DMS53 treated with DMSO at 0.1 percent for 48 hours (cell line): ENCODE results near the gene NR2F2.

Source experiments
- DNase-seq: peaks from one replicate; lab custom pipeline; 2025; ENCODE audit not compliant: unreplicated experiment; lab: John Stamatoyannopoulos, UW

NR2F2 gene

DNA sequence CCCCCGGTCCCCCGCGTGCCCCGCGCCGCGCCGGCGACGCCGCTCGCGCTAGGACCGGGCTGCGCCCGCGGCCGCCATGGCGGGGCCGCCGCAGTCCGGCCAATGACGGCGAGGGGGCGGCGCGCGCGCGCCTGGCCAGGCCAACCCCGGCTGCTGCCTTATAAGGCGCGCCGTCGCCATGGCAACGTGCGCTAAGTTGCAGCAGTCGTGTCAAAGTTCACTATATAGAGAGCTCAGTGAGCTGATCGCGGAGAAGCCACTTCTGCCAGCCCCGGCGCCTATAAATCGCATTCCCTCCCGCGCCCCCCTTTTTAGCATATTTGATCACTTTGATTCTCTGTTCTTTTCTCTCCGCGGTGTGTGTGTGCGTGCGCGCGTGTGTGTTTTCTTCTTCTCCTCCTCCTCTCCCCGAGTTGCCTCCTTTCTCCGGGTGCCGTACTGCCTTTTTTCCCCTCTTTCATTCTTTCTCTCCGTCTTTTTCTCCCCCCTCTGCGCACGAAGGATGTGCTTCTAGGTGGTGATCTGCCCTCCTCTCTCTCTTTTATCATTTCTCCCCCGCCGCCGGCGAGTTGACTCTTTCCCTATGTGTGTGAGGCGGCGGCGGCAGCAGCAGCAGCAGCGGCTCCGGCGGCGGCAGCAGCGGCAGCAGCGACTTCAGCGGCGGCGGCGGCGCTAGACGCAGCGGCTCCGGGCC lies at the start of gene NR2F2:
TSS of gene NR2F2 (plus strand) at position 251 of the 694 bp plus-strand sequence. CDS start 1,406 bp downstream, outside the sequence.
- DNase-seq: no peak

- DNase-seq: no peak
Measured at GRCh38 chr15:96285305-96285704, 45.2 kb upstream of the NR2F2 start.

DNA sequence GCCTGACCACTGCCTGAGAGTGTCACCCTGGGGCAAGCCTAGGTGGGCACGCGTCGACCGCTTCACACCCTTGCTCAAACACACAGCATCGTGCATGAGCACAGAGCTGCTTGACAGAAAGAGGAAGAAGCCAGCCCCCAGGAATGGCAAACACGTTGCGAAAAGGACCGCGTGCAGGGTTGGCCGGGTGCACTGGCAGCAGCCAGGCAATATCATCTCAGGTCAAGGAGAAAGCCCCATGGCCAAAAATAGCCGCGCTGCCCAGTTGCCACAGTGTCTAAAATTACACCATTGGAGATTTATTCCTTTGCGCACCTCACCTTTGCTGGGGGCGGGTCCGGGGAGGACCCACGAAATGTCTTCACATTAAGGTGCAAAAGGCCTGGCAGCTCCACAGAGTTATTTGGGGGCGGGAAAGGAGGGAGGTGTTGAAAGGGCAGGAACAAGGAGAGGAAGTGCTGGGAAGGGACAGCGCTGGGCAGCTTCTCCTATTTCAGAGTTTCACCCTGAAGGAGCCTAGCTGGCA lies 44.7 kb upstream of the NR2F2 start:
- no peak for DNase-seq

DNA sequence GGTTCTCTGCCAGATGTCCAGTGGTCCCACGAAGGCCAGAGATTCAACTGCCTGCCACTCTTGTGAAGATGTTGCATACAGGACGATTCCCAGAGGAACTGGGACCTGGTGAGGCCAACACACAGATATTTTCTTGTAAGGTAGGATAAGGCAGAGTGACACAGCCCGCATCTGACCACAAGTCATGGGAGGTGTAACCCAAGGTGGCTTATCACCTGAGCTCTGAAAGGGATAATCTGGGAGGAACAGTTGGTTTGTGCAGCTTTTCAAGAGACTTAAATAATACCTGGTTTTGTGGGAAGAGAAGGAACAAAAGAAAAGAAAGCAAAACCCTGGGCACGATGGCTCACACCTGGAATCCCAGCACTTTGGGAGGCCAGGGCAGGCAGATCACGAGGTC lies 39.8 kb upstream of the NR2F2 start:
- no peak for DNase-seq

DNA sequence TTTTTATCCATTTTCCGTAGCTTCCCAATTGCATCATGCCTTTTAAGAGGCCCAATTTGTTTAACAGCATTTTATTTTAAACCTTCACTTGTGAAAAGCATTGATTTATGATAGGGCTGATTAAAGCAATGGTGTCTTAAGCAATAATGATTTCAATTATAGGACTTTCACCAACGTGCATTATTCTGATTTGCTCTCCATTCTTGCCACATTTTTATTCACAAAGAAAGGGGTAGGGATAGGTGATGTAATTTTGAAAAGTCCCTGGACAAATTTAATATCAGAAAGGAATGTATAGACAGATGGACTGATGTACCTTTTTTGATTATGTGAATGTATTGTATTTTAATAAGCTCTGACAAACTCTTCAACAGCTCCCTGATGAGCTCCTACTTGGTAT lies 37.9 kb upstream of the NR2F2 start:
- no peak for DNase-seq

- no peak for DNase-seq
Measured at GRCh38 chr15:96293441-96293840, 37.1 kb upstream of the NR2F2 start.

DNA sequence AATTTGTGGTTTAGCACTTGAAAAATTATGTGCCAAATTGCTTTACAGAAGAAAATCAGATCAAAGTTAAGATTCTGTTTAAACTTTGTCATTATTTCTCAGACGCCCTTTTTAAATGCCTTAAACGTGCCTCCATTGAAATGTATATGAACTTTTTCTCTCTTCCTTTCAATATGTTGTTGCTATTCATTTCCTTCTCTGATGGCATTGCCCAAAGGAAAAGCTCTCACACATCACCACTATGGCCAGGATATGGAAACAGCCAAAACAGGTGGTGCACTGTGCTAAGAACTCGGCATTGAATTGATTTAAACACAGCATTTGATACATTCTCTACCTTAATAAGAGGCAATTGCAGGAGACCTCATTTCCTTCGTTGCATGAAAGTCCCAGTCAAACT lies 35.7 kb upstream of the NR2F2 start:
- no peak for DNase-seq

DNA sequence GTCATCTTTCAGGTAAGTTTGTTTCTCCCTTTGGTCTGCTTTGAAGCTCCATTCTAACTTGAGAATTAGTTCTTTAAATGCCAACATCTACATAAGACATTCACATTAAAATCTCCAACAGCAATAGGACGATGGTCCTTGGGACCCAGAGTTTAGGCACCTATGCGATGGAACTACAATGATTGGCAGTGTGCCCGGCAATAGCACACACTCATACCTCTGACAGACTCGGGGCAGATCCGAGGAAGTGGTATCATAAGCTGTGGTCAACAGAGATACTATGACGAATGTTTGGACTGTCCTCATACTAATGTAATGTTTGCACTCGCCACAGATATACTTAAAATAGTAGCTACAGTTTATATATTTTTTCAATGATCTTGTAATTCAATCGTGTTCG lies 34.2 kb upstream of the NR2F2 start:
- DNase-seq: no peak

DNA sequence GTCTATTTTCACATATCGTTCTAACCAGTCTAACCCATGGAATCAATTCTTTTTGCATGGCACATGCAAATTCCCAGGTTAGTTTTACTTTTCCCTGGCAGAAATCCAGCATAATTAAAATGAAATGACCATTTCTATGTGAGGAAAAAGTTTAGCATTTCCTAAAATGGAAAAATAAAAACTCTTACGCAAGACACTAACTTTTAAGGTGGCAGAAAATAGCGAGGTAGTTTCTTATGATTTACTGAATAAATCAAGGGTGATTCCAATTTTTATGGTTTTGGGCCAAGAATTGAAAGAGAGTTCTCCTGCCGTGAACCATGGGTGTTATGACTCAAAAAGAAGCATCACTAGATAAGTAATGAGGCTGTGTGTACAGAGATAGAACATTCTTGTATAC lies 32.7 kb upstream of the NR2F2 start:
- DNase-seq: no peak

DNA sequence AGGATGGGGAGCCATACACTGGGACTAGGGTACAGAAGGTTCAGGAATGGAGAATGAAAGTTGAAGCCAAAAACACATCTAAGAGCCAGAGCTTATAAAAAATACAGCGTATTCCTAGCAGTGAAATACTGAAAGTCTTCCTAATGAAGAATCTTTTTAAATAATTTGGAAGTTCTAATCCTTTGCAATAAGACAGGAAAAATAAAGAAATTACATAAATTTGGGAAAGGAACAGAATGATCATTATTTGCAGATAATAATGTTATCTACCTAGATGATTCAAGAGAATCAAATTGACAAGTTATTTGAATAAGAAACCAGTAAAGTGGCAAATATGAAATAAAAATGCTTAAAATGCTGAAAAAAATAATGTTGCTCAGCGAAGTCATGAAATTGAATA lies 32.3 kb upstream of the NR2F2 start:
- no peak for DNase-seq

DNA sequence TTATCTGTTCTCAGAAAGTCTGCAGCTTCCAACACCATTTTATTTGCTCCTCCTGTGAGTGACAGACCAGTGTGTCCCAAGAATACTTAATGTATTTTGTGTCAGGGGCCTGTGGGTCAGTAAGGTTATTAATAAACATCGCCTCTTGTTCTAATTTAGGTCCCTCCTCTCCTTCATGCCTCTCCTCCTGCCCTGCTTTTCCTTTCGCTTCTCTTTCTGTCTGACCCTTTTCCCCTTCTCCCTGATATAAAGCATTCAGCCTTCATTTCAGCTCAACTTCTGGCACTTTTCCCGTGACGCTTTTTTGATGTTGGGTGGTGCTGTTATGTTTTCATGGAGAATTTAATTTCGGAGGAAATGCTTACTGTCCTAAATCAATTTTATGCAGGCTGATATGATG lies 29.7 kb upstream of the NR2F2 start:
- DNase-seq: no peak

DNA sequence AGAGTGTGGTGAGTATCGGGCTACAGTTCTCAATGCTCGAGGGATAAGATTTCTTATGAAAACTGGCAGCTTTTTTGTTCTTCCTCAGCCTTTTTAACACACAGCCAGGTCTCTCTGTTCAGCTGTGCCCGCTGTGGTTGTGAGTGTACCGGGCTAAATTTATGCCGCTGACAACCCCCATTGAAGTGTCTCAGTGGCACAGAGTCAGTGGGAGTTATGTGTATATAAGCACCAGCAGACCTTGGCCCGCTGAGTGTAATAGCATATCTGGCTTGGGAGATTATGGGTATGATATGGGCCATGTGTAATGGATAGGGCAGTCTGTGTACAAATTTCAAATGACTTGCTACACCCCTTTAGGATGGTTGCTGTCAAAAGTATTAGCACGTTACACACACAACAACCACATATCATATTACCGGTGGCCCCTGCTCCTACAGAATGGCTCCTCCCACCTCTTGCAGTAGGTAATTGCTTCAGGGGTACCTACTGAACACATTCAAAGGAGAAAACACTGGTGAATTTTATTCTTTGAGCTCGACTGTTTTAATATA lies 26.9 kb upstream of the NR2F2 start:
- no peak for DNase-seq

GRCh38 chr15:96304839-96305238 lies 25.7 kb upstream of the NR2F2 start:
- DNase-seq: no peak

DNA sequence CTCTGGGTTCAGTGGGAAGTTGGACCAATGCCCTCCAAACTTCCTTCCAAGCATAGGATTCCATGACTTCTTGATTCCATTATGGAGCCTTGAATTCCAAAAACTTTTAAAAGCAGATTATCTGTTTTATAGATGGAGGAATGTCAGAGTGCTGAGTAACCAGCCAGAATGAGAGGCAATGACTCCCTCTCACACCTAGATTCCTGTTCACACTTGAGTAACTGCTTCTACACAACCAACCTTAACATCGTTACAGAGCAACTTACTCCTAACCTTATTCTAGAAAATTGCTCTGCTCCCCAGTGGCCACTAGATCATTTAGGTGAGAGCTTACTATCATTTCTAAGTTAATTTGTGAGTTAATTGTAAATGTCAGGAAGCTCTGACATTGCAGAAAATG lies 24.2 kb upstream of the NR2F2 start:
- no peak for DNase-seq

DNA sequence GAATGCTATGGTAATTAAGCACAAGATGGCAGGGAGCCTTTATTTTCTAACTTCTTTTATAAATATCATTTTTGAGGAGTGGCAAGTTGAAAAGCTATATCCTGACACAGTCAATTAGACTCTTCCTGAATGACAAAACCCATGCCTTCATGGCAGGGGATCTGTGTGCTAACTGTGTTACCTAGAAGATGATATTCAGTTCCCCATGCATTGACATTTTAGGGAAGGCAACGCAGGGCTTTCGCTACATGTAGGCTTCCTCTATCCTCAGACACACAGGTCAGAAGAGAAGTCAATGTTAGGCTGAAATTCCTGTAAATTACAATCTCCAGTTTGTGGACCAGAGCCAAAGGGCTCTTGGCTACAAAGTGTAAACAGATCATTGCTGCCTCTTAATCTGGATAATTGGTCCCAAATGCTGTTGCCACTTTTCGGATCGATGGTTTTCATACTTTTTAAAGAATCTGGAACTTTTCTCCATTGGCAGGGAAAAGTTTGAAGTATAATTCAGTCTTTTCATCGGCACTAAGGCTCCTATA lies 22.6 kb upstream of the NR2F2 start:
- DNase-seq: no peak

DNA sequence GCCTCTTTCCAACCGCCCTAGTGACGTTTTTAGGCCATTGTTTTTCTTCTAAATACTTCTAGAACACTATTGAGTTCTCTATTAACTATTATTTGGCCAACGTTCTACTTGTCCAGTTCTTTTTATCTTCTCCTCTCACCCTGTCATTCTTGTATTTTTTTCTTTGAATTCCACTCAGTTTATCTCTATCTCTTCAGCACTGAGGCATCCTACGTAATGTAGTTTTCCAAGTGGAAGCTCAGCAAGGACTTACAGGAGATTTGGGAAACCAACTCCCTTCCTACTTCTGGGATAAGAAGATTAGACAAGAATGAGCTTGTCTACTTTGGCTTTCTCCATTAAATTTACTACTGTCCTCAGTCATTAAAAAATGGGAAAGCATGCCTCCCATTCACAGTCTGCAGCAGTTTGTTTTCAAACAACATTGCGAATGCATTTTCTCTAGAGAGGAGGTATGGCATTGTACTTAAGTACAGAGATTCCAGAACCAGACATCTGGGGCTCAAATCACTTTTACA lies 21.3 kb upstream of the NR2F2 start:
- no peak for DNase-seq

DNA sequence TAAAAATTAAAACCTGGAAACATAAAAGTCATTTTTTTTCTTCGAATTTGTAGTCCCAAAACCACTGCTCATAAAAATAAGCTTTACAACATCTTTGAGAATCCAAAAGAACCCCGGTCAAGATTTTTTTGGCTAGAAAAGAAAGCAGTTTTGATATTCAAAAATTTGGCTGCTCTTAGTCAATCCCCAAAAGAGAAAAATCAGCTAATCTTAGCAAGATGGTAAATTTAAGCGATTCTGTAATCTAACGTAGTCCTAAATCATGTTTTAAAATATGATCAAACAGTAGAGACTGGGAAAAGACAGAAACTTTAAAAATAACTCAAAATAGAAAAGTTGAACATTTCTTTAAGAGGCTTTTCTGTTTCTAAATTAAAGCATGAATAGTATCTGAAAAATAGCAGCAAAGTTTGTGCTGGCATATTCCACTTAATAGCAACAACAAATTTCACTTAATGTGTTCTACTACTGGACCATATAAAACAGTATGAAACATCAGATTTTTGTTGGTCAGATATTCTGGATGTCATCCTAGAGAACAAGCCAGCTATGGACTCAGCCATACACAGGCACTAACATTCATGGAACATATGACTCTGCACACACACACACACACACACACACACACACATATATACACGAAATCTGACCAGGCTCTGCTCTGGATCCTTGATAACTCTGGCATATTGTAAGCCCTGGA lies 19.1 kb upstream of the NR2F2 start:
- no peak for DNase-seq

DNA sequence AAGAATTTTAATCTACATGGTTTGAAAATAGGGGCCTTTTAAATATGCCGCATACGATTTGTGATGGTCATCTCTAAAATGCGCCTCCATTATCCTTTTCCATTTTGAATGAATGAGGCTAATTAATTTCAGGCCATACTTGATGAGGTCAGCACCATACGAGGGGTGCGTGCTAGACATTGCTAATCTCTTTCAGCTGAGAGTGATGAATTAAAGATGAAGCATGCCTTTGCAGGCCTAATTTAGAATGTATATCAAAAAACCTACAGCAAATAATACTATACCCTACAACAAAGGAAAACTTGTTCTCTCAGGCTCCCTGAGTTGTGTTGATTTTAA lies 18.6 kb upstream of the NR2F2 start:
- no peak for DNase-seq

- no peak for DNase-seq
Measured at GRCh38 chr15:96312641-96313335, 17.7 kb upstream of the NR2F2 start.

GRCh38 chr15:96314518-96314917 lies 16.0 kb upstream of the NR2F2 start:
- DNase-seq: no peak

- no peak for DNase-seq
Measured at GRCh38 chr15:96314963-96315362, 15.5 kb upstream of the NR2F2 start.
